ENCODE data around the gene GFI1. TPM values are rescaled to one million over a fixed set of nuclear protein-coding genes. Genes with fewer than 3 reads are reported as not detected.
"Not testable (repeated sequence)": the region's sequence is repeated elsewhere in the genome, so short reads cannot be mapped to it uniquely, and the experiment has no call there.

GFI1 gene
- total and polyA plus RNA-seq, 5 donors from 2014 or later: 3.0 to 11.5 (median 6.5) TPM

- Histone ChIP-seq H3K36me3 (ENCODE audit: control insufficient read depth, insufficient read depth, low read length) (no peaks in the 10 kb centered on the region), H3K4me3 (ENCODE audit: low read depth, low read length) (no peak overlapping the region), H3K4me1 (ENCODE audit: control insufficient read depth, insufficient read depth, low read length, poor library complexity, severe bottlenecking) (no peaks in the 10 kb centered on the region), H3K27ac (ENCODE audit: insufficient read depth, low read length, poor library complexity, severe bottlenecking) (no peak overlapping the region), H3K9me3 (ENCODE audit: control insufficient read depth in 2 of 2, low read length in 2 of 2) (no peaks in the 10 kb centered on the region), H3K27me3 (ENCODE audit: control insufficient read depth, insufficient read depth, low read length) (no peaks in the 10 kb centered on the region)
- H3K27ac Mint-ChIP-seq: no peak overlapping the region
- no peaks in the 10 kb centered on the region for H3K36me3 Mint-ChIP-seq
- H3K4me1 Mint-ChIP-seq: peaks cover 0 to 5% (median 2%) of the 10 kb centered on the region in 4 donors
- no peaks in the 10 kb centered on the region for H3K27me3 Mint-ChIP-seq
- H3K9me3 Mint-ChIP-seq: no peaks in the 10 kb centered on the region
- ATAC-seq (ENCODE audit: low read depth in 2 of 2) (no peak), DNase-seq (no peak)
- H3K4me3 Mint-ChIP-seq: no peak overlapping the region
Observed at GRCh38 chr1:92441697-92442342, 44.9 kb downstream of the GFI1 start.

- no peaks in the 10 kb centered on the region for H3K27me3 ChIP-seq (ENCODE audit: control insufficient read depth, insufficient read depth, low read length)
- no peak overlapping the region for H3K27ac ChIP-seq (ENCODE audit: insufficient read depth, low read length, poor library complexity, severe bottlenecking)
- H3K9me3 ChIP-seq (ENCODE audit: control insufficient read depth in 2 of 2, low read length in 2 of 2): no peaks in the 10 kb centered on the region
- H3K27ac Mint-ChIP-seq: no peak overlapping the region
- no peaks in the 10 kb centered on the region for H3K9me3 Mint-ChIP-seq
- no peaks in the 10 kb centered on the region for H3K36me3 ChIP-seq (ENCODE audit: control insufficient read depth, insufficient read depth, low read length)
- no peaks in the 10 kb centered on the region for H3K4me1 ChIP-seq (ENCODE audit: control insufficient read depth, insufficient read depth, low read length, poor library complexity, severe bottlenecking)
- DNase-seq: no peak
- no peaks in the 10 kb centered on the region for H3K27me3 Mint-ChIP-seq
- H3K4me1 Mint-ChIP-seq: peaks cover 0 to 5% (median 2%) of the 10 kb centered on the region in 4 donors
- no peaks in the 10 kb centered on the region for H3K36me3 Mint-ChIP-seq
- no peak overlapping the region for H3K4me3 Mint-ChIP-seq
- no peak overlapping the region for H3K4me3 ChIP-seq (ENCODE audit: low read depth, low read length)
- ATAC-seq (ENCODE audit: low read depth in 2 of 2): no peak
Observed at GRCh38 chr1:92441316-92441696, 45.4 kb downstream of the GFI1 start.

- Histone ChIP-seq H3K27me3 (ENCODE audit: control insufficient read depth, insufficient read depth, low read length) (no peaks in the 10 kb centered on the region), H3K36me3 (ENCODE audit: control insufficient read depth, insufficient read depth, low read length) (no peaks in the 10 kb centered on the region), H3K4me3 (ENCODE audit: low read depth, low read length) (no peak overlapping the region), H3K27ac (ENCODE audit: insufficient read depth, low read length, poor library complexity, severe bottlenecking) (no peak overlapping the region), H3K4me1 (ENCODE audit: control insufficient read depth, insufficient read depth, low read length, poor library complexity, severe bottlenecking) (no peaks in the 10 kb centered on the region), H3K9me3 (ENCODE audit: control insufficient read depth in 2 of 2, low read length in 2 of 2) (no peaks in the 10 kb centered on the region)
- ATAC-seq (ENCODE audit: low read depth in 2 of 2): no peak
- Mint-ChIP-seq H3K9me3 (peaks cover 0 to 4% (median 0%) of the 10 kb centered on the region in 7 donors), H3K27ac (no peak overlapping the region), H3K36me3 (no peaks in the 10 kb centered on the region), H3K4me3 (no peak overlapping the region), H3K27me3 (peaks cover 4% of the 10 kb centered on the region), H3K4me1 (peaks cover 0 to 5% (median 2%) of the 10 kb centered on the region in 4 donors)
- DNase-seq: peak in 1 of 3 donors; percentile 19
Observed at GRCh38 chr1:92439291-92439690, 47.4 kb downstream of the GFI1 start.

GRCh38 chr1:92434572-92434971, 52.2 kb downstream of the GFI1 start:
- not testable (repeated sequence) for H3K4me1 ChIP-seq (ENCODE audit: control insufficient read depth, insufficient read depth, low read length, poor library complexity, severe bottlenecking); H3K27me3 ChIP-seq (ENCODE audit: control insufficient read depth, insufficient read depth, low read length); H3K36me3 ChIP-seq (ENCODE audit: control insufficient read depth, insufficient read depth, low read length); H3K9me3 ChIP-seq (ENCODE audit: control insufficient read depth in 2 of 2, low read length in 2 of 2); DNase-seq; H3K27ac Mint-ChIP-seq; H3K27me3 Mint-ChIP-seq; H3K36me3 Mint-ChIP-seq; ATAC-seq (ENCODE audit: low read depth in 2 of 2); H3K4me3 ChIP-seq (ENCODE audit: low read depth, low read length); H3K9me3 Mint-ChIP-seq; H3K4me3 Mint-ChIP-seq; H3K4me1 Mint-ChIP-seq; H3K27ac ChIP-seq (ENCODE audit: insufficient read depth, low read length, poor library complexity, severe bottlenecking)

GRCh38 chr1:92430030-92430429, 56.7 kb downstream of the GFI1 start:
- H3K27ac Mint-ChIP-seq: no peak overlapping the region
- H3K4me3 Mint-ChIP-seq: no peak overlapping the region
- Histone ChIP-seq H3K36me3 (ENCODE audit: control insufficient read depth, insufficient read depth, low read length) (no peaks in the 10 kb centered on the region), H3K27ac (ENCODE audit: insufficient read depth, low read length, poor library complexity, severe bottlenecking) (no peak overlapping the region), H3K4me3 (ENCODE audit: low read depth, low read length) (no peak overlapping the region), H3K27me3 (ENCODE audit: control insufficient read depth, insufficient read depth, low read length) (no peaks in the 10 kb centered on the region), H3K9me3 (ENCODE audit: control insufficient read depth in 2 of 2, low read length in 2 of 2) (no peaks in the 10 kb centered on the region), H3K4me1 (ENCODE audit: control insufficient read depth, insufficient read depth, low read length, poor library complexity, severe bottlenecking) (no peaks in the 10 kb centered on the region)
- DNase-seq (no peak), ATAC-seq (ENCODE audit: low read depth in 2 of 2) (no peak)
- no peaks in the 10 kb centered on the region for H3K27me3 Mint-ChIP-seq
- no peaks in the 10 kb centered on the region for H3K36me3 Mint-ChIP-seq
- peaks cover 0 to 3% (median 0%) of the 10 kb centered on the region in 7 donors for H3K9me3 Mint-ChIP-seq
- H3K4me1 Mint-ChIP-seq: peaks cover 0 to 3% (median 0%) of the 10 kb centered on the region in 4 donors

GRCh38 chr1:92425617-92426016, 61.1 kb downstream of the GFI1 start:
- no peaks in the 10 kb centered on the region for H3K9me3 ChIP-seq (ENCODE audit: control insufficient read depth in 2 of 2, low read length in 2 of 2)
- no peak for DNase-seq
- H3K4me1 ChIP-seq (ENCODE audit: control insufficient read depth, insufficient read depth, low read length, poor library complexity, severe bottlenecking): no peaks in the 10 kb centered on the region
- no peaks in the 10 kb centered on the region for H3K36me3 ChIP-seq (ENCODE audit: control insufficient read depth, insufficient read depth, low read length)
- no peak for ATAC-seq (ENCODE audit: low read depth in 2 of 2)
- H3K27ac ChIP-seq (ENCODE audit: insufficient read depth, low read length, poor library complexity, severe bottlenecking): no peak overlapping the region
- no peaks in the 10 kb centered on the region for H3K27me3 ChIP-seq (ENCODE audit: control insufficient read depth, insufficient read depth, low read length)
- no peaks in the 10 kb centered on the region for H3K36me3 Mint-ChIP-seq
- peaks cover 0 to 2% (median 0%) of the 10 kb centered on the region in 7 donors for H3K9me3 Mint-ChIP-seq
- H3K27ac Mint-ChIP-seq: peak overlapping the region; percentile 13 to 59 (median 34)
- H3K4me1 Mint-ChIP-seq: peaks cover 0 to 3% (median 0%) of the 10 kb centered on the region in 4 donors
- no peak overlapping the region for H3K4me3 Mint-ChIP-seq
- no peak overlapping the region for H3K4me3 ChIP-seq (ENCODE audit: low read depth, low read length)
- peaks cover 7% of the 10 kb centered on the region for H3K27me3 Mint-ChIP-seq

Other genes with a start within 250 kb of the GFI1 start
- 10.9 TPM for gene GLMN, start 187.9 kb downstream of the GFI1 start, total RNA-seq
- 10 to 100 TPM in 3 of 4 donors, 1 to 10 TPM in 1; 8.2 to 15.2 (median 11.9) TPM for gene GLMN, start 187.9 kb downstream of the GFI1 start, polyA plus RNA-seq
- gene RPAP2, start 187.9 kb downstream of the GFI1 start, total RNA-seq: 26.8 TPM
- 10 to 100 TPM; 16.9 to 20.8 (median 20.1) TPM for gene RPAP2, start 187.9 kb downstream of the GFI1 start, polyA plus RNA-seq